Measurements from ENCODE around the gene TMEM123.

The TMEM123 gene

DNA sequence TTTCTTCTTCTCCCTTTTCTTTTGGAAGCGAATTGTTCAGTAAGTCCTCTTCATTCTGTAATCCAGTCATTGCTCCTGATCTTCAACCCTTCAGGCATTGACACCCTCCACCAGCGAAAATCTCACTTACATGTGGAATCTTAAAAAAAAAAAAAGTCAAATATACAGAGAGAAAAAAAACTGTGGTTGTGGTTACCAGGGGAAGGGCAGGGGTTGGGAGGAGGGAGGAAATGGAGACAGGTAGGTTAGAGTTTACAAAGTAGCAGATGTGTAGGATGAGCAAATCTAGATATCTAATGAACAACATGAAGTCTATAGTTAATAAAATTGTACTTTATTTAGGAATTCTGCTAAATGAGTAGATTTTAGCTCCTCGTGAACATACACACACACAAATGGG, 17.7 kb upstream of the TMEM123 start:
- DNase-seq: peak; percentile 14 to 35

GRCh38 chr11:102469196-102469821, 16.7 kb upstream of the TMEM123 start:
- no peak for DNase-seq

- DNase-seq: no peak
These were observed 16.1 kb upstream of the TMEM123 start for GRCh38 chr11:102468616-102469195.

DNA sequence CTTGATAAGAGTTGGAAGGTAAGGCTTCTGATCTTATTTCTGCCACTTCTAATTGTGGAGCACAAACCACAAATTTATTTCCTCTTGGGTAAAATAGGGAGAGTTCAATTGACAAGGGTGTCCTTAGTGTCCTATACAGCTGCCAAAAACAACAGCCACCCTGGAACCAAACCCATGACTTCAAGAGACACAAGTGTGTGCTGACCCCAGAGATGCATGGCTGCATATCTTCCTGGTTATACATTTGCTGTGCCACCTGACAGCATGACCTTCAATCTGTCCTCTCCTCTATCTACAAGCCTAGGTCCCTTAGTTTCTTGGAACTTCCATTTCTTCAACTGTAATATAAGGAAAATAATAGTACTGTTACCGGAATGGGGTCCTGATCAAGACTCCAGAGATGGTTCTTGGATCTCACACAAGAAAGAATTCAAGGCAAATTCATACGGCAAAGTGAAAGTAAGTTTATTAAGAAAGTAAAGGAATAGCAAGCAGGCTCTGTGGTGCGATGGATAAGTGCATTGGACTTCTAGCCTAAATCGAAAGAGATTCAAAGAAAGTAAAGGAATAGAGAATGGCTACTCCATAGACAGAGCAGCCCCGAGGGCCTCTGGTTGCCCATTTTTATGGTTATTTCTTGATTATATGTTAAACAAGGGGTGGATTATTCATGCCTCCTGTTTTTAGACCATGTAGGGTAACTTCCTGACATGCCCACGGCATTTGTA, 15.5 kb upstream of the TMEM123 start:
- no peak for DNase-seq

DNA sequence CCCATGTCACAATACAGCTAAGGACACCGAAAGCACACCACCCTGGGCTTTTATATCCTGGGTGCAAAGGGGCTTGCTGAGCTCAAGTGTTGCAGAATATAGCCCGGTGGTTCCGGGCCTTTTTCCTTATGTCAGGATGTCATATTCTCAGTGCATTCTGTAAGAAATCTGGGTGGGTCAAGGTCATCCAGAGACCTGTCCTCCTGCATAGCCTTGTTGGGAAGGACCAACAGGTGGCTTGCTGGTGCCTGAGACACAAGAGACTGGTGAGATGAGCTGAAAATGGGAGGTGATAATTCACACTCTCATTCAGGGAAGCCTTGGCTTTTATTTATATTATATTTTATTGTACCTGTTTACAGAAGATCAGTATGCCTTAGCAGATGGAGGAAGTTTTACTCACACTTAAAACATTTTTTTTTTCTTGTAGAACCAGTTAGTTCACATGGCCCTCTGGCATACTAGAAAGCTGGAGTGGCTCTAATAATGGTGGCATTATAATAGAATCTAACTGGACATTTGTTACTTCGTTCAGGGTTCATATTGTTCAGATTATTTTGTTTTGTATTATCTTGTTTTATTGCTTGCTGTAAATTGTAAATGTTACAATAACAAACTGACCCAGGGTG, 14.6 kb upstream of the TMEM123 start:
- DNase-seq: no peak

- no peak for DNase-seq
These were observed 13.1 kb upstream of the TMEM123 start for GRCh38 chr11:102465696-102466095.

- DNase-seq: no peak
These were observed 12.4 kb upstream of the TMEM123 start for GRCh38 chr11:102464859-102465500.

DNA sequence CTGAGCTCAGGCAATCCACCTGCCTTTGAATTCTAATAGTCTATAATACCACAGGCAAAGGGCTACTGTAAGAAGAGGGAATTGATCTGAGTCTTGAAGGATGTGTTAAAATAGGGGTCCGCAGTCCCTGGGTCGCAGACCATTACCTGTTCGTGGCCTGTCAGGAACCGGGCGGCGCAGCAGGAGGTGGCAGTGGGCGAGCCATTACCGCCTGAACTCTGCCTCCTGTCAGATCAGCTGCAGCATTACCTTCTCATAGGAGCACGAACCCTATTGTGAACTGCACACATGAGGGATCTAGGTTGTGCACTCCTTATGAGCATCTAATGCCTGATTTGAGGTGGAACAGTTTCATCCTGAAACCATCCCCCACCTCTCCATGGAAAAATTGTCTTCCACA, 11.5 kb upstream of the TMEM123 start:
- DNase-seq: no peak

DNA sequence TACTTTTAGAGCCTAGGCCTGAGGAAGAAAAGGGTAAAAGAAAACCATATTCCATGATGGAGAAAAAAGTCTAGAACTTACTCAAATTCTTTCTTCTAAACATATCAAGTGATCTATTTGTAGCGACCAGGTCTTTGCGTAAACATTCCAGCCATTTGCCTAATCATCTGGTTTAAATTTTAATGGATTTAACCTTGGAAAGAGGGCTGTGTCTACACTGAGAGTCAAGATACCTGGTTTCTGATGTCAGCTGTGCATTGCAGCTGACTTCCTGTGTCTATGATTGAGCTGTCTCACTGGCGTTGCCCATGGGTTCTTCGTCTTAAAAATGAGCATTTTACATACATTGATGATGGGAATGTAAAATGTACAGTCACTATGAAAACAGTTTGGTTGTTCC, 10.0 kb upstream of the TMEM123 start:
- DNase-seq: no peak

DNA sequence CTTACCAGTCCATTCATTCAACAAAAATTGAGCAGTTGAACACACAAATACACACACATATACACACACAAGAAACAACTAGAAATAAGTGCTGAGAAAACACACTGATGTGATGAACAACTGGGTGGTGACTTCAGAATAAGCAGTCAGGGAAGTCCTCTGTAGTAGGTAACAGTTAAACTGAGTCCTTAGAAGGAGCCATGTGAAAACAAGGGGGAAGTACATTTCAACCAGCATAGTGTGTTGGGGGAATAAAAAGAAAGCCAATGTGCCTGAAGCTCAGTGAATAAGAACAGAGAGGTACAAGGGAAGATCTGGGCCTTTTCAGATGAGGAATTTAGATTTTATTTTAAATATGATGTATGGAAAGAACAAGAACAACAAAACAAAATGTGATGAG, 6.8 kb upstream of the TMEM123 start:
- DNase-seq: no peak

DNA sequence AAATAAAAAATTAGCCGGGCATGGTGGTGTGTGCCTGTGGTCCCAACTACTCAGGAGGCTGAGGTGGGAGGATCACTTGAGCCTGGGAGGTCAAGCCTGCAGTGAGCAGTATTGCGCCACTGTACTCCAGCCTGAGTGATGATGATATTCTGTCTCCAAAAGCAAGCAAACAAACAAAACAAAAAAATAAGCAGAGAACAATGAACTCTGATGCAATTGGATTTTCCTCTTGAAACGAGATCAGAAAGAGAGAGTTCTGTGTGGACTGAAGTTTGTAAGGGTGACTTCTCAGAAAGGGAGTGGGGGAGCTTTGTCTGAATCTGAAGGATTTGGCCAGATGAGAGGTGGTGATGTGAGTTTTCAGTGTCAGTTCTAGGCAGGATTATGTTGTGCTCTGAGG, 6.0 kb upstream of the TMEM123 start:
- DNase-seq: no peak

- DNase-seq: no peak
These were observed 5.3 kb upstream of the TMEM123 start for GRCh38 chr11:102457865-102458264.

- DNase-seq: no peak
These were observed 4.6 kb upstream of the TMEM123 start for GRCh38 chr11:102457056-102457677.

GRCh38 chr11:102456381-102456780, 3.8 kb upstream of the TMEM123 start:
- no peak for DNase-seq

DNA sequence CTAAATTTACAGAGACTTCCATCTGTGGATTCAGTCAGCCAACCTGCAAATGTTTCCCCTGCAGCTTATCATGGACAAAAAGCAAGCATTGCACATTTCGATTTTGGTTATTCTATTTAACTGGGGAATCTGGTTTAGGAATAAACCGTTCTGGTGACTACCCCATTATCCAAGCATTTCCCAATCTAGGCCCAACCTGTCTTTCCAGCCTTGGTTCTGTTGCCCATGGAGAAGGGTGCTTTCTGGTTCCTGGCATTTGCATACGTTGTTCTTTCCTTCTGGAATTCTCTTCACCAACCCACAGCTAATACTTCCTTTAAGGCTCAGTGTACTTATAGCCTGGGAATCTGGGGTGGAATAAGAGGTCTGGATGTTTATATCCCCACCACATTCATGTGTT, 1.4 kb upstream of the TMEM123 start:
- DNase-seq: no peak

GRCh38 chr11:102453302-102453695, 734 bp upstream of the TMEM123 start:
- DNase-seq: peak; percentile 55 to 61

GRCh38 chr11:102451681-102452460, 694 bp downstream of the TMEM123 start:
- peak; percentile 71 to 76 for DNase-seq

DNA sequence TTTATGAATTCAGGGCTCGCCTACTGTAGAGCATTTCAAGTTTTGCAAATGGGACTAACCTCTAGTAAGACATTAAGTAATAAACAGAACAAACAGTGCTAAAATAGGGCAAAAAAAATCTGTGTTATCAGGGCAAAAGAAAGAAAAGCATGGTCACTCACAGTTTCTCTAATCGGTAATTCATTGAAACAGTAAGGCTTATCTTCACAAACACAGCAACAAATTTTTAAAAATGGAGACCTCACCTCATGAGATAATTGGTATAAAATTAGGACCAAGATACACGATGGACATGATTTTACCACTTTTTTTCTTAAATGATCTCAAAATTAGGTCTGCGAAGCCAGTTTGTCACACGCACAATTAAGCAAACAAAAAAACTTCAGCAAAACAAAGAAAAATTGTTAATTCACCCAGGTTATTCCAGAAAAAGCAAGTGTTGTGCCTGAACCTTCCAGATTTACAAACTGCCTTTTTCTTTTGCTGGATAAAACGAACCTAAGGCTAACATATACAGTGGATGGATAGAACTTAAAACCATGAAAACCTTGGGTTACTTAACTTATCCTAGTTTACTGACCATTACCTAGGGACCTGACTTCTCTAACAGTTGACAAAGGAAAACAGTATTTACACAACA, 1.4 kb downstream of the TMEM123 start:
- no peak for DNase-seq

GRCh38 chr11:102449651-102450570, 2.7 kb downstream of the TMEM123 start:
- peak in 1 of 2 donors; percentile 18 for DNase-seq

- no peak for DNase-seq
These were observed 3.7 kb downstream of the TMEM123 start for GRCh38 chr11:102448869-102449224.

Data from activated CD4-positive, alpha-beta T cell treated with anti-CD3 and anti-CD28 coated beads for 4 hours (primary cell).